IPS DF 6.9 (cell line): ENCODE results near the gene PRKACG.

Experiments
- DNase-seq: peaks from one replicate; pipeline ENCODE4 v3.0.0-alpha.2; 2013; ENCODE audit warnings: low read depth, low spot score
- H3K27ac ChIP-seq: one replicate; pipeline ENCODE4 v1.5.1; 2013; ENCODE audit warnings: low read length, control low read depth
- H3K27me3 ChIP-seq: 2 replicates; pipeline ENCODE4 v1.6.1; 2013; ENCODE audit warnings: mild to moderate bottlenecking, low read length; ENCODE audit not compliant: control insufficient read depth, insufficient read depth
- H3K36me3 ChIP-seq: 2 replicates; pipeline ENCODE4 v1.6.1; 2013; ENCODE audit warnings: low read length; ENCODE audit not compliant: control insufficient read depth, insufficient read depth
- H3K4me1 ChIP-seq: 2 replicates; pipeline ENCODE4 v1.6.1; 2013; ENCODE audit warnings: low read length; ENCODE audit not compliant: control insufficient read depth, insufficient read depth
- H3K4me3 ChIP-seq: 2 replicates; pipeline ENCODE4 v1.5.1; 2013; ENCODE audit warnings: mild to moderate bottlenecking, low read length
- H3K9me3 ChIP-seq: 2 replicates; pipeline ENCODE4 v1.6.1; 2013; ENCODE audit warnings: low read length, inconsistent platforms; ENCODE audit not compliant: control insufficient read depth, insufficient read depth
- WGBS: extraction: QIAGEN DNeasy Blood & Tissue Kit; methylation state at CpG from one replicate; pipeline ENCODE4 v1.1.7; 2013; ENCODE audit warnings: mixed read lengths, missing lambda C conversion rate; ENCODE audit not compliant: insufficient read length, insufficient coverage; 5-methylcytosine and 5-hydroxymethylcytosine counted together

The PRKACG gene

GRCh38 chr9:68973619-68974018, 40.3 kb downstream of the PRKACG start:
- Histone ChIP-seq H3K36me3 (no peaks in the 10 kb centered on the region), H3K4me1 (no peaks in the 10 kb centered on the region; the same call in 1 of the 2 replicates), H3K9me3 (peaks cover 2% of the 10 kb centered on the region), H3K4me3 (no peak overlapping the region), H3K27ac (no peak overlapping the region), H3K27me3 (no peaks in the 10 kb centered on the region)
- DNase-seq = no peak
- no CpG with 5 or more reads among the region's 3 CpGs for WGBS

- H3K27me3 ChIP-seq = no peaks in the 10 kb centered on the region
- H3K36me3 ChIP-seq = no peaks in the 10 kb centered on the region
- no peaks in the 10 kb centered on the region; the same call in 1 of the 2 replicates for H3K4me1 ChIP-seq
- no peak for DNase-seq
- no peak overlapping the region for H3K4me3 ChIP-seq
- H3K27ac ChIP-seq = no peak overlapping the region
- no CpG with 5 or more reads among the region's 2 CpGs for WGBS
- H3K9me3 ChIP-seq = no peaks in the 10 kb centered on the region
These were observed 43.8 kb downstream of the PRKACG start for GRCh38 chr9:68970151-68970550.

- Histone ChIP-seq H3K27ac (no peak overlapping the region), H3K9me3 (no peaks in the 10 kb centered on the region), H3K36me3 (no peaks in the 10 kb centered on the region), H3K27me3 (no peaks in the 10 kb centered on the region), H3K4me1 (no peaks in the 10 kb centered on the region; the same call in 1 of the 2 replicates), H3K4me3 (no peak overlapping the region)
- WGBS = no CpG with 5 or more reads among the region's 4 CpGs
- DNase-seq = no peak
These were observed 44.4 kb downstream of the PRKACG start for GRCh38 chr9:68969538-68969937.

GRCh38 chr9:68967800-68968199, 46.1 kb downstream of the PRKACG start:
- no peaks in the 10 kb centered on the region for H3K36me3 ChIP-seq
- H3K4me1 ChIP-seq = no peaks in the 10 kb centered on the region
- no peak for DNase-seq
- H3K27me3 ChIP-seq = no peaks in the 10 kb centered on the region
- no peak overlapping the region for H3K4me3 ChIP-seq
- no peaks in the 10 kb centered on the region for H3K9me3 ChIP-seq
- no peak overlapping the region for H3K27ac ChIP-seq
- no CpG with 5 or more reads among the region's 1 CpG for WGBS

GRCh38 chr9:68966496-68966944, 47.4 kb downstream of the PRKACG start:
- H3K4me3 ChIP-seq = no peak overlapping the region
- H3K9me3 ChIP-seq = no peaks in the 10 kb centered on the region
- no peak overlapping the region for H3K27ac ChIP-seq
- WGBS = no CpG with 5 or more reads among the region's 1 CpG
- H3K36me3 ChIP-seq = no peaks in the 10 kb centered on the region
- no peak for DNase-seq
- no peaks in the 10 kb centered on the region for H3K4me1 ChIP-seq
- no peaks in the 10 kb centered on the region; the same call in 1 of the 2 replicates for H3K27me3 ChIP-seq

- WGBS = no CpG with 5 or more reads among the region's 3 CpGs
- Histone ChIP-seq H3K4me1 (no peaks in the 10 kb centered on the region), H3K36me3 (no peaks in the 10 kb centered on the region), H3K27me3 (no peaks in the 10 kb centered on the region; the same call in 1 of the 2 replicates), H3K4me3 (no peak overlapping the region), H3K9me3 (no peaks in the 10 kb centered on the region), H3K27ac (no peak overlapping the region)
- DNase-seq = no peak
These were observed 49.1 kb downstream of the PRKACG start for GRCh38 chr9:68964765-68965164.

DNA sequence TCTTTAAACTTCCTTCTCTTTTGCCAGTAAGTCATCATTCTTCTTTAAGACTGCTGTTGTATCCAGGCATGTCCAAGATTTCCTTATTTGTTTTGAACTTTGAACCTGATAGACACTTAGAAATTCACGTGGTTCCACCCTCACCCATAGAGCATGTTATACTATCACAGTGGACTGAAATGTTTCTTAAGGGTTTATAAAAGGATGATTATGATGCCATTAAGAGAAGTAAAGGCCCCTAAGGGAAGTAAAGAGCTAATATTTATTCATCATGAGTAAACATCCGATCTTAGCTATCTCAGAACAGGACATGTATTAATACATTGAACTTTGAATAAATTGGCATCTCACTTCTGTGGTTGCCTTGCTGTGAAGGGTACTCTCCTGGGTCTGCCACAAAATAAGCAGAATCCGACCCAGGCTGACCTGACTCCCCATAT, 49.8 kb downstream of the PRKACG start:
- DNase-seq = no peak
- no peaks in the 10 kb centered on the region for H3K9me3 ChIP-seq
- H3K27ac ChIP-seq = no peak overlapping the region
- no CpG with 5 or more reads among the region's 3 CpGs for WGBS
- H3K4me1 ChIP-seq = no peaks in the 10 kb centered on the region
- no peaks in the 10 kb centered on the region for H3K36me3 ChIP-seq
- no peak overlapping the region for H3K4me3 ChIP-seq
- H3K27me3 ChIP-seq = no peaks in the 10 kb centered on the region; the same call in 1 of the 2 replicates

- no CpG with 5 or more reads among the region's 3 CpGs for WGBS
- H3K4me3 ChIP-seq = no peak overlapping the region
- H3K36me3 ChIP-seq = no peaks in the 10 kb centered on the region
These were observed 50.5 kb downstream of the PRKACG start for GRCh38 chr9:68963416-68963815.

More at GRCh38 chr9:68963416-68963815, 50.5 kb downstream of the PRKACG start:
- Histone ChIP-seq H3K9me3 (no peaks in the 10 kb centered on the region), H3K27ac (no peak overlapping the region), H3K4me1 (no peaks in the 10 kb centered on the region), H3K27me3 (no peaks in the 10 kb centered on the region; the same call in 1 of the 2 replicates)
- DNase-seq = no peak
